ENCODE data around the gene TTBK1. TPM values are rescaled to one million over a fixed set of nuclear protein-coding genes. Genes with fewer than 3 reads are reported as not detected.

TTBK1 gene
- total RNA-seq, 1 donor from 2014 or later, result 2.0 TPM

- H3K4me3 Mint-ChIP-seq, result no peak overlapping the region
- intact Hi-C loops (cut with micrococcal nuclease), result no loop called here
Observed at GRCh38 chr6:43262000-43262779, 18.9 kb downstream of the TTBK1 start.

GRCh38 chr6:43262780-43263313 lies 19.6 kb downstream of the TTBK1 start:
- H3K27me3 Mint-ChIP-seq (ENCODE audit: insufficient read depth), result peaks cover 16% of the 10 kb centered on the region
- no peak overlapping the region for H3K4me3 Mint-ChIP-seq
- no peak overlapping the region for H3K27ac Mint-ChIP-seq
- no peaks in the 10 kb centered on the region for H3K36me3 Mint-ChIP-seq (ENCODE audit: low read depth)
- H3K4me1 Mint-ChIP-seq (ENCODE audit: low read depth), result peaks cover 10% of the 10 kb centered on the region
- no peaks in the 10 kb centered on the region for H3K9me3 Mint-ChIP-seq
- intact Hi-C loops (cut with micrococcal nuclease), result loop anchor here (1.0 kb wide), 3 partner anchors 71 to 243 kb away; no protein-coding TSS in a partner anchor
- DNase-seq (ENCODE audit: low spot score), result no peak

More at GRCh38 chr6:43262000-43262779, 18.9 kb downstream of the TTBK1 start:
- peak overlapping the region; percentile 32 for H3K27ac Mint-ChIP-seq
- peaks cover 16% of the 10 kb centered on the region for H3K4me1 Mint-ChIP-seq (ENCODE audit: low read depth)
- peaks cover 9% of the 10 kb centered on the region for H3K27me3 Mint-ChIP-seq (ENCODE audit: insufficient read depth)
- H3K36me3 Mint-ChIP-seq (ENCODE audit: low read depth), result no peaks in the 10 kb centered on the region
- H3K9me3 Mint-ChIP-seq, result no peaks in the 10 kb centered on the region
- DNase-seq (ENCODE audit: low spot score), result no peak

GRCh38 chr6:43263314-43264178 lies 20.3 kb downstream of the TTBK1 start:
- H3K4me1 Mint-ChIP-seq (ENCODE audit: low read depth), result peaks cover 5% of the 10 kb centered on the region
- no peaks in the 10 kb centered on the region for H3K9me3 Mint-ChIP-seq
- no peak overlapping the region for H3K4me3 Mint-ChIP-seq
- peaks cover 23% of the 10 kb centered on the region for H3K27me3 Mint-ChIP-seq (ENCODE audit: insufficient read depth)
- H3K36me3 Mint-ChIP-seq (ENCODE audit: low read depth), result no peaks in the 10 kb centered on the region
- peak; percentile 67 for DNase-seq (ENCODE audit: low spot score)
- no peak overlapping the region for H3K27ac Mint-ChIP-seq
- intact Hi-C loops (cut with micrococcal nuclease), result loop anchor here (1.0 kb wide), 3 partner anchors 71 to 243 kb away; no protein-coding TSS in a partner anchor

GRCh38 chr6:43264599-43265145 lies 21.4 kb downstream of the TTBK1 start:
- intact Hi-C loops (cut with micrococcal nuclease), result no loop called here
- H3K36me3 Mint-ChIP-seq (ENCODE audit: low read depth), result no peaks in the 10 kb centered on the region
- H3K27ac Mint-ChIP-seq, result no peak overlapping the region
- H3K27me3 Mint-ChIP-seq (ENCODE audit: insufficient read depth), result peaks cover 30% of the 10 kb centered on the region
- H3K9me3 Mint-ChIP-seq, result no peaks in the 10 kb centered on the region
- no peak overlapping the region for H3K4me3 Mint-ChIP-seq
- H3K4me1 Mint-ChIP-seq (ENCODE audit: low read depth), result peaks cover 14% of the 10 kb centered on the region
- DNase-seq (ENCODE audit: low spot score), result no peak

- peaks cover 37% of the 10 kb centered on the region for H3K27me3 Mint-ChIP-seq (ENCODE audit: insufficient read depth)
- no peaks in the 10 kb centered on the region for H3K36me3 Mint-ChIP-seq (ENCODE audit: low read depth)
- H3K4me1 Mint-ChIP-seq (ENCODE audit: low read depth), result peaks cover 14% of the 10 kb centered on the region
- DNase-seq (ENCODE audit: low spot score), result no peak
- H3K4me3 Mint-ChIP-seq, result no peak overlapping the region
- intact Hi-C loops (cut with micrococcal nuclease), result no loop called here
- H3K9me3 Mint-ChIP-seq, result no peaks in the 10 kb centered on the region
- no peak overlapping the region for H3K27ac Mint-ChIP-seq
Observed at GRCh38 chr6:43265564-43265963, 22.3 kb downstream of the TTBK1 start.

GRCh38 chr6:43267619-43268354 lies 24.5 kb downstream of the TTBK1 start:
- H3K4me3 Mint-ChIP-seq, result no peak overlapping the region
- no peaks in the 10 kb centered on the region for H3K9me3 Mint-ChIP-seq
- H3K27me3 Mint-ChIP-seq (ENCODE audit: insufficient read depth), result peaks cover 48% of the 10 kb centered on the region
- H3K36me3 Mint-ChIP-seq (ENCODE audit: low read depth), result no peaks in the 10 kb centered on the region
- H3K27ac Mint-ChIP-seq, result no peak overlapping the region
- peaks cover 14% of the 10 kb centered on the region for H3K4me1 Mint-ChIP-seq (ENCODE audit: low read depth)
- DNase-seq (ENCODE audit: low spot score), result no peak
- intact Hi-C loops (cut with micrococcal nuclease), result no loop called here

GRCh38 chr6:43268355-43268700 lies 25.0 kb downstream of the TTBK1 start:
- intact Hi-C loops (cut with micrococcal nuclease), result no loop called here
- H3K4me3 Mint-ChIP-seq, result no peak overlapping the region
- H3K4me1 Mint-ChIP-seq (ENCODE audit: low read depth), result peaks cover 13% of the 10 kb centered on the region
- H3K9me3 Mint-ChIP-seq, result no peaks in the 10 kb centered on the region
- DNase-seq (ENCODE audit: low spot score), result no peak
- H3K27ac Mint-ChIP-seq, result no peak overlapping the region
- peaks cover 53% of the 10 kb centered on the region for H3K27me3 Mint-ChIP-seq (ENCODE audit: insufficient read depth)
- no peaks in the 10 kb centered on the region for H3K36me3 Mint-ChIP-seq (ENCODE audit: low read depth)

- H3K4me3 Mint-ChIP-seq, result peak overlapping the region; percentile 65
- no peak for DNase-seq (ENCODE audit: low spot score)
- intact Hi-C loops (cut with micrococcal nuclease), result no loop called here
- H3K27ac Mint-ChIP-seq, result no peak overlapping the region
- H3K27me3 Mint-ChIP-seq (ENCODE audit: insufficient read depth), result peaks cover 53% of the 10 kb centered on the region
- no peaks in the 10 kb centered on the region for H3K9me3 Mint-ChIP-seq
- H3K36me3 Mint-ChIP-seq (ENCODE audit: low read depth), result no peaks in the 10 kb centered on the region
- peaks cover 9% of the 10 kb centered on the region for H3K4me1 Mint-ChIP-seq (ENCODE audit: low read depth)
Observed at GRCh38 chr6:43268782-43269272, 25.5 kb downstream of the TTBK1 start.

GRCh38 chr6:43269273-43270007 lies 26.2 kb downstream of the TTBK1 start:
- Mint-ChIP-seq H3K4me1 (ENCODE audit: low read depth) (peaks cover 9% of the 10 kb centered on the region), H3K4me3 (peak overlapping the region; percentile 65), H3K9me3 (no peaks in the 10 kb centered on the region), H3K27me3 (ENCODE audit: insufficient read depth) (peaks cover 57% of the 10 kb centered on the region), H3K36me3 (ENCODE audit: low read depth) (no peaks in the 10 kb centered on the region), H3K27ac (no peak overlapping the region)
- DNase-seq (ENCODE audit: low spot score), result peak; percentile 24
- intact Hi-C loops (cut with micrococcal nuclease), result no loop called here

- DNase-seq (ENCODE audit: low spot score), result no peak
- Mint-ChIP-seq H3K27me3 (ENCODE audit: insufficient read depth) (peaks cover 67% of the 10 kb centered on the region), H3K27ac (no peak overlapping the region), H3K4me3 (no peak overlapping the region), H3K36me3 (ENCODE audit: low read depth) (no peaks in the 10 kb centered on the region), H3K4me1 (ENCODE audit: low read depth) (peaks cover 15% of the 10 kb centered on the region), H3K9me3 (no peaks in the 10 kb centered on the region)
- intact Hi-C loops (cut with micrococcal nuclease), result no loop called here
Observed at GRCh38 chr6:43271103-43271815, 28.0 kb downstream of the TTBK1 start.

- Mint-ChIP-seq H3K27me3 (ENCODE audit: insufficient read depth) (peaks cover 72% of the 10 kb centered on the region), H3K27ac (no peak overlapping the region), H3K4me1 (ENCODE audit: low read depth) (peaks cover 20% of the 10 kb centered on the region), H3K9me3 (no peaks in the 10 kb centered on the region), H3K36me3 (ENCODE audit: low read depth) (no peaks in the 10 kb centered on the region), H3K4me3 (no peak overlapping the region)
- intact Hi-C loops (cut with micrococcal nuclease), result no loop called here
- DNase-seq (ENCODE audit: low spot score), result no peak
Observed at GRCh38 chr6:43271944-43272343, 28.7 kb downstream of the TTBK1 start.

All from activated T-helper 1 cell treated with anti-CD3 and anti-CD28 coated beads, Interleukin-12 subunit alpha, Interleukin-12 subunit beta, Interleukin-2, Interleukin-4 antibody, amounts not matched to agents 30 ng/mL and 10 ng/mL and 1 ng/mL, durations not matched to agents 14 hours and 24 hours and 36 hours (primary cell).